Osteocyte (in vitro differentiated cells): Measurements from ENCODE around the gene APP. TPM values are rescaled to one million over a fixed set of nuclear protein-coding genes. Genes with fewer than 3 reads are reported as not detected.
"Not testable (repeated sequence)": the region's sequence is repeated elsewhere in the genome, so short reads cannot be mapped to it uniquely, and the experiment has no call there.

Experiments used
- DNase-seq: peaks from one replicate; pipeline ENCODE4 v3.0.0; 2021; ENCODE audit warnings: mixed read lengths; ENCODE audit not compliant: unreplicated experiment; ENCODE audit errors: extremely low spot score
- H3K27ac Mint-ChIP-seq: one replicate; pipeline ENCODE4 v1.8.0; 2021; ENCODE audit warnings: mild to moderate bottlenecking, mixed read lengths; ENCODE audit not compliant: unreplicated experiment
- H3K27me3 Mint-ChIP-seq: one replicate; pipeline ENCODE4 v1.8.0; 2021; ENCODE audit warnings: mixed read lengths; ENCODE audit not compliant: unreplicated experiment
- H3K36me3 Mint-ChIP-seq: one replicate; pipeline ENCODE4 v1.8.0; 2021; ENCODE audit warnings: mixed read lengths; ENCODE audit not compliant: unreplicated experiment
- H3K4me1 Mint-ChIP-seq: one replicate; pipeline ENCODE4 v1.8.0; 2021; ENCODE audit warnings: mixed read lengths; ENCODE audit not compliant: unreplicated experiment
- H3K4me3 Mint-ChIP-seq: one replicate; pipeline ENCODE4 v1.8.0; 2021; ENCODE audit warnings: mild to moderate bottlenecking, moderate library complexity, mixed read lengths; ENCODE audit not compliant: unreplicated experiment
- H3K9me3 Mint-ChIP-seq: one replicate; pipeline ENCODE4 v1.8.0; 2021; ENCODE audit warnings: mixed read lengths; ENCODE audit not compliant: unreplicated experiment
- CTCF ChIP-seq: fragments of 200-600 bp; sonication (generic); IDR thresholded peaks from 2 replicates; pipeline ENCODE4 v1.5.0; 2021; ENCODE audit warnings: antibody characterized with exemption, mild to moderate bottlenecking, moderate library complexity
- total RNA-seq: library from RNA; stranded (reverse); gene quantifications from 2 replicates; pipeline ENCODE4 v1.2.1, GENCODE V29; 2021

The APP gene
- total RNA-seq, 1 donor from 2014 or later, result 698 TPM

- DNase-seq, result no peak
- no peak overlapping the region for H3K27ac Mint-ChIP-seq
- no peaks in the 10 kb centered on the region for H3K27me3 Mint-ChIP-seq
- H3K36me3 Mint-ChIP-seq, result peaks cover 30% of the 10 kb centered on the region
- H3K4me3 Mint-ChIP-seq, result no peak overlapping the region
- H3K4me1 Mint-ChIP-seq, result peaks cover 27% of the 10 kb centered on the region
- TF ChIP-seq CTCF, result no peak
- H3K9me3 Mint-ChIP-seq, result no peaks in the 10 kb centered on the region
Measured at GRCh38 chr21:26089730-26090129, 80.8 kb downstream of the APP start.

GRCh38 chr21:26087223-26087918 is 83.2 kb downstream of the APP start:
- peaks cover 34% of the 10 kb centered on the region for H3K36me3 Mint-ChIP-seq
- no peak overlapping the region for H3K4me3 Mint-ChIP-seq
- H3K4me1 Mint-ChIP-seq, result peaks cover 29% of the 10 kb centered on the region
- H3K9me3 Mint-ChIP-seq, result no peaks in the 10 kb centered on the region
- no peak overlapping the region for H3K27ac Mint-ChIP-seq
- no peak for TF ChIP-seq CTCF
- H3K27me3 Mint-ChIP-seq, result no peaks in the 10 kb centered on the region
- no peak for DNase-seq

GRCh38 chr21:26085882-26086281 is 84.7 kb downstream of the APP start:
- peaks cover 34% of the 10 kb centered on the region for H3K36me3 Mint-ChIP-seq
- no peak for DNase-seq
- no peak overlapping the region for H3K4me3 Mint-ChIP-seq
- no peak overlapping the region for H3K27ac Mint-ChIP-seq
- H3K9me3 Mint-ChIP-seq, result no peaks in the 10 kb centered on the region
- peaks cover 30% of the 10 kb centered on the region for H3K4me1 Mint-ChIP-seq
- H3K27me3 Mint-ChIP-seq, result no peaks in the 10 kb centered on the region
- TF ChIP-seq CTCF, result no peak

GRCh38 chr21:26085127-26085526 is 85.4 kb downstream of the APP start:
- Mint-ChIP-seq H3K27ac (no peak overlapping the region), H3K4me1 (peaks cover 30% of the 10 kb centered on the region), H3K36me3 (peaks cover 34% of the 10 kb centered on the region), H3K9me3 (no peaks in the 10 kb centered on the region), H3K4me3 (no peak overlapping the region), H3K27me3 (no peaks in the 10 kb centered on the region)
- no peak for TF ChIP-seq CTCF
- DNase-seq, result no peak

GRCh38 chr21:26082549-26082948 is 88.0 kb downstream of the APP start:
- Mint-ChIP-seq H3K27ac (peak overlapping the region; percentile 56), H3K4me1 (peaks cover 46% of the 10 kb centered on the region), H3K4me3 (no peak overlapping the region), H3K36me3 (peaks cover 22% of the 10 kb centered on the region), H3K27me3 (no peaks in the 10 kb centered on the region), H3K9me3 (no peaks in the 10 kb centered on the region)
- no peak for DNase-seq
- TF ChIP-seq CTCF, result no peak

- not testable (repeated sequence) for DNase-seq, H3K27me3 Mint-ChIP-seq, H3K4me3 Mint-ChIP-seq, H3K9me3 Mint-ChIP-seq, H3K27ac Mint-ChIP-seq
- peaks cover 46% of the 10 kb centered on the region for H3K4me1 Mint-ChIP-seq
- H3K36me3 Mint-ChIP-seq, result peaks cover 16% of the 10 kb centered on the region
Measured at GRCh38 chr21:26081175-26081760, 89.3 kb downstream of the APP start.
